GM19372 (cell line): Measurements from ENCODE around the gene COL6A6.

ENCODE experiments used
- ATAC-seq: cut with Tn5 transposase; IDR thresholded peaks from one replicate; pipeline ENCODE4 v1.9.1; 2021; ENCODE audit warnings: mild to moderate bottlenecking, low read depth, moderate library complexity; ENCODE audit not compliant: unreplicated experiment

Gene COL6A6

GRCh38 chr3:130516645-130517512, at the start of gene COL6A6:
TSS of gene COL6A6 (plus strand) at chr3:130517177. CDS start at chr3:130560365, 43,188 bp downstream.
- ATAC-seq, result no peak

GRCh38 chr3:130468311-130468710, 48.7 kb upstream of the COL6A6 start:
- no peak for ATAC-seq

GRCh38 chr3:130470126-130470525, 46.9 kb upstream of the COL6A6 start:
- ATAC-seq, result no peak

- no peak for ATAC-seq
Observed at GRCh38 chr3:130473416-130473815, 43.6 kb upstream of the COL6A6 start.

GRCh38 chr3:130480736-130481135, 36.2 kb upstream of the COL6A6 start:
- no peak for ATAC-seq

- ATAC-seq, result no peak
Observed at GRCh38 chr3:130488288-130488687, 28.7 kb upstream of the COL6A6 start.

GRCh38 chr3:130488769-130489450, 28.1 kb upstream of the COL6A6 start:
- no peak for ATAC-seq

- ATAC-seq, result no peak
Observed at GRCh38 chr3:130490241-130490640, 26.7 kb upstream of the COL6A6 start.

GRCh38 chr3:130491431-130491830, 25.5 kb upstream of the COL6A6 start:
- ATAC-seq, result no peak

- ATAC-seq, result no peak
Observed at GRCh38 chr3:130504701-130505100, 12.3 kb upstream of the COL6A6 start.

- no peak for ATAC-seq
Observed at GRCh38 chr3:130506031-130506430, 10.9 kb upstream of the COL6A6 start.

- ATAC-seq, result no peak
Observed at GRCh38 chr3:130507746-130508145, 9.2 kb upstream of the COL6A6 start.

GRCh38 chr3:130509008-130509407, 8.0 kb upstream of the COL6A6 start:
- no peak for ATAC-seq

- no peak for ATAC-seq
Observed at GRCh38 chr3:130514681-130515080, 2.3 kb upstream of the COL6A6 start.

- no peak for ATAC-seq
Observed at GRCh38 chr3:130515755-130516154, 1.2 kb upstream of the COL6A6 start.

- no peak for ATAC-seq
Observed at GRCh38 chr3:130517602-130518001, 625 bp downstream of the COL6A6 start.

- ATAC-seq, result no peak
Observed at GRCh38 chr3:130519754-130520153, 2.8 kb downstream of the COL6A6 start.

GRCh38 chr3:130522399-130522798, 5.4 kb downstream of the COL6A6 start:
- no peak for ATAC-seq

GRCh38 chr3:130527426-130527825, 10.4 kb downstream of the COL6A6 start:
- no peak for ATAC-seq

- no peak for ATAC-seq
Observed at GRCh38 chr3:130528120-130528519, 11.1 kb downstream of the COL6A6 start.

GRCh38 chr3:130529486-130530215, 12.7 kb downstream of the COL6A6 start:
- ATAC-seq, result no peak
